T-helper 2 cell treated with Interferon-gamma antibody and Interleukin-4, amounts not matched to agents 5 μg/mL and 100 μg/mL, for 36 hours (primary cell): ENCODE measurements around the gene POU2AF1.

Experiments used
- DNase-seq: peaks from one replicate; pipeline ENCODE4 v3.0.0; 2021; ENCODE audit warnings: low spot score
- H3K27ac Mint-ChIP-seq: one replicate; pipeline ENCODE4 v1.8.0; 2021; ENCODE audit warnings: mild to moderate bottlenecking, mixed read lengths
- H3K27me3 Mint-ChIP-seq: one replicate; pipeline ENCODE4 v1.8.0; 2021; ENCODE audit warnings: low read depth, mixed read lengths
- H3K36me3 Mint-ChIP-seq: one replicate; pipeline ENCODE4 v1.8.0; 2021; ENCODE audit warnings: low read depth, mixed read lengths
- H3K4me1 Mint-ChIP-seq: one replicate; pipeline ENCODE4 v1.8.0; 2021; ENCODE audit warnings: low read depth, mixed read lengths
- H3K4me3 Mint-ChIP-seq: one replicate; pipeline ENCODE4 v1.8.0; 2022; ENCODE audit warnings: mild to moderate bottlenecking, moderate library complexity, mixed read lengths
- H3K9me3 Mint-ChIP-seq: one replicate; pipeline ENCODE4 v1.8.0; 2021; ENCODE audit warnings: mixed read lengths

Gene POU2AF1

GRCh38 chr11:111416231-111416960, 37.3 kb upstream of the POU2AF1 start:
- H3K27me3 Mint-ChIP-seq: no peaks in the 10 kb centered on the region
- no peak for DNase-seq
- no peaks in the 10 kb centered on the region for H3K36me3 Mint-ChIP-seq
- H3K27ac Mint-ChIP-seq: no peak overlapping the region
- H3K4me3 Mint-ChIP-seq: no peak overlapping the region
- peaks cover 40% of the 10 kb centered on the region for H3K4me1 Mint-ChIP-seq
- no peaks in the 10 kb centered on the region for H3K9me3 Mint-ChIP-seq

DNA sequence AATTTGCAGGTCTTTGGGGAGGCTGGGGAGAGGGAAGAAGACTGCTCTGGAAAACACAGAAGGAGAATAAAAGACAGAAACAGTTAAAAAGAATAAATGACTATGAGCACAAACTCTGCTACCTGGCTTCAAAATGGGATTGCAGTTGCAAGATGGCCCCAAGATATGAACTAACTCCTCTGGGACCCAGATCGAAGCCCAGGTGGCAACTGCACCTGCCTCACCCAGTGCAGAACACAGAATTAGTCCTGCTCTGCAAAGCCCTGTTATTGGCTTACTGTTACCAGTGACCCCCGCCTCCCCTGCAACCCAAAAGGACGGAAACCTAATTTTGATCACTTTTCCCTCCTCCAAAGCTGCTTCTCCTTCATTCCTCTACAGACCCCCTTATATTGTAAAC, 35.9 kb upstream of the POU2AF1 start:
- Mint-ChIP-seq H3K36me3 (no peaks in the 10 kb centered on the region), H3K4me3 (peak overlapping the region; percentile 58), H3K9me3 (no peaks in the 10 kb centered on the region), H3K4me1 (peaks cover 40% of the 10 kb centered on the region), H3K27ac (no peak overlapping the region), H3K27me3 (no peaks in the 10 kb centered on the region)
- no peak for DNase-seq

DNA sequence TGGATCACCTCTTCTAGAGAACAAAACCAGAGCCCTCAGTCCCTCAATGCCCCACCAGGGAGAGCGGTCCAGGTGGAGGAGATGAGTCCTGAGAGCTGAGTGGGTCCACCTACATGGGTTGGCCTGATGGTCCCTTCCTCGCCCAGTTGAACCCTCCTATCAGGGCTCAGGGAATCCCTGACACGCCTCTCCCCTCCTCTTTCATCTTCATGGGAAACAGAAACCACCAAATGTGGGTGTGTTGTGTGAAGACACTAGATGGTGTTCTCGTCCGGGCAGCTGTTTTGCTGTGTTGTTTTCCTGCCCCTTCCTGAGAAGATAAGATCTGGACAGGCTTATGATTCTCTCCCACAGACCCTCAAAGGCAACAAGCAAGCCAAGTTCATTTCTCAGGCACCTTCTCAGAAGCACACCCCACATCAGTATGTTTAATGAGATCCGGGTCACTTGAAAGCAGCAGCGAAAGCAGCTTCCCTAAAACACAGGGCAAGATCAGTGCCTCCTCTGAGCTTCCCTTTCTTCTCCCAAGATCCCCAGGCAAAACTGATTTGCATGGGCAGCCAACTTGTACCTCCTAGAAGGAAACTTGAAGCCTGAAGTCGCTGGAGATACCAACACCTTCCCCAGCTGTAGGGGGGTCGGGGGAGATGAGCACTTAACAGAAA, 35.3 kb upstream of the POU2AF1 start:
- Mint-ChIP-seq H3K36me3 (no peaks in the 10 kb centered on the region), H3K4me1 (peaks cover 41% of the 10 kb centered on the region), H3K4me3 (peak overlapping the region; percentile 58), H3K27me3 (no peaks in the 10 kb centered on the region), H3K9me3 (no peaks in the 10 kb centered on the region), H3K27ac (peak overlapping the region; percentile 7)
- DNase-seq: peak; percentile 33

DNA sequence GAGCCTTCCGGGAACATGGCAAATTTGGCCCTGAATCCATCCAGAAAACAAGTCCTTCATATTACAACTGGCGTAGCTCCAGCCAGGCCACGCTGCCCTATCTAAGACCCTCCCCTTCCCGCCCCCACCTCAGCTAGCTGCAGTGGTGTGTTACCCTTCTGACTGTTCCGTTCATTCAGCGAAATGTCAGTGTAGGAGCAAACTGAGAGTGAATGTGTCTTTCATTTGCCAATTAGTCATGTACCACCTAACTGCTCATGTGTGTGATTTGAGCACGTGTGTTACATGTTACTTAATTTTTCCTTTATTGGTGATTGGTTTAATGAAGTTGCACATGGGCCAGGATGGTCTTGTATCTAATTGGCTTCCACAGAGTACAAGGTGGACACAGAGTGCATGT, 34.8 kb upstream of the POU2AF1 start:
- Mint-ChIP-seq H3K9me3 (no peaks in the 10 kb centered on the region), H3K4me3 (no peak overlapping the region), H3K27me3 (no peaks in the 10 kb centered on the region), H3K27ac (no peak overlapping the region), H3K36me3 (no peaks in the 10 kb centered on the region), H3K4me1 (peaks cover 43% of the 10 kb centered on the region)
- DNase-seq: peak; percentile 36

DNA sequence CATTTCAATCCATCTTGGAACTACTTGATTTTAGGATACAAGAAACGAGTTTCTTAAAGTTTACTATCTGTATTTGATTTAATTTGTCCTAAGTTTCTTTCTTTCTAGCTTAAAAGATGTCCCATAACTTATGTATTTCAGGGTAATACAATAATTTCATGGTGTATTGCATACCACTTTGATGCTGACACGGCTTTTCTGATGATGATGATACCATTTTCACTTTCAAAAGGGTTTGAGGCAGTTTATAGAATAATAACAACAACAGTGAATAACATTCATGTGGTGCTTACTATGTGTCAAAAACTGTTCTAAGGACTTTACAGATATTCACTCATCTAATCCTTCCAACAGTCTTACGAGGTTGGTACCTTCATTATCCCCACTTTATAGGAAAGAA, 33.2 kb upstream of the POU2AF1 start:
- Mint-ChIP-seq H3K36me3 (no peaks in the 10 kb centered on the region), H3K4me3 (no peak overlapping the region), H3K4me1 (peaks cover 34% of the 10 kb centered on the region), H3K27me3 (no peaks in the 10 kb centered on the region), H3K27ac (no peak overlapping the region), H3K9me3 (no peaks in the 10 kb centered on the region)
- DNase-seq: no peak

GRCh38 chr11:111411456-111411855, 32.4 kb upstream of the POU2AF1 start:
- Mint-ChIP-seq H3K4me3 (no peak overlapping the region), H3K27me3 (no peaks in the 10 kb centered on the region), H3K36me3 (no peaks in the 10 kb centered on the region), H3K9me3 (no peaks in the 10 kb centered on the region), H3K4me1 (peaks cover 28% of the 10 kb centered on the region), H3K27ac (no peak overlapping the region)
- no peak for DNase-seq

DNA sequence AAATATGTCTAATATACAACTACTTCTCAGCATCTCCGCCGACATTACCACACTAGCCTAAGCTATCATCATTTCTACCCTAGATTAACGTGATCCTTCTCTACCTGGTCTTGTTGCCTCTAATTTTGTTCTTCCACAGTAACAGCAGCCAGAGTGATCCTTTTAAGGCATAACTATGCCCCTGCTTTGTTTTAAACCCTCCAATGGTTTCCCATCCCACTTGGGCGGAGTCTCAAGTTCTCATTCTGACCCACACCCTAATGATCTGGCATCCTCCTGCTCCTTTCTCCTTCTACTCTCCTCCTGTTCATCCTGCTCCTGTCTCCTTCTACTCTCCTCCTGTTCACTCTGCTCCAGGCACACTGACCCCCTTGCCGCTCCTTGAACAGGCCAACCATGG, 31.9 kb upstream of the POU2AF1 start:
- peaks cover 28% of the 10 kb centered on the region for H3K4me1 Mint-ChIP-seq
- no peak overlapping the region for H3K27ac Mint-ChIP-seq
- H3K27me3 Mint-ChIP-seq: no peaks in the 10 kb centered on the region
- no peak overlapping the region for H3K4me3 Mint-ChIP-seq
- no peak for DNase-seq
- H3K36me3 Mint-ChIP-seq: no peaks in the 10 kb centered on the region
- no peaks in the 10 kb centered on the region for H3K9me3 Mint-ChIP-seq

- H3K36me3 Mint-ChIP-seq: no peaks in the 10 kb centered on the region
- H3K4me3 Mint-ChIP-seq: no peak overlapping the region
- peaks cover 22% of the 10 kb centered on the region for H3K4me1 Mint-ChIP-seq
- no peak for DNase-seq
- no peaks in the 10 kb centered on the region for H3K27me3 Mint-ChIP-seq
- no peak overlapping the region for H3K27ac Mint-ChIP-seq
- H3K9me3 Mint-ChIP-seq: no peaks in the 10 kb centered on the region
Observed at GRCh38 chr11:111409915-111410314, 30.8 kb upstream of the POU2AF1 start.

GRCh38 chr11:111408789-111409727, 30.0 kb upstream of the POU2AF1 start:
- no peaks in the 10 kb centered on the region for H3K36me3 Mint-ChIP-seq
- DNase-seq: no peak
- H3K27ac Mint-ChIP-seq: no peak overlapping the region
- H3K4me3 Mint-ChIP-seq: no peak overlapping the region
- H3K27me3 Mint-ChIP-seq: no peaks in the 10 kb centered on the region
- peaks cover 2% of the 10 kb centered on the region for H3K9me3 Mint-ChIP-seq
- H3K4me1 Mint-ChIP-seq: peaks cover 14% of the 10 kb centered on the region

DNA sequence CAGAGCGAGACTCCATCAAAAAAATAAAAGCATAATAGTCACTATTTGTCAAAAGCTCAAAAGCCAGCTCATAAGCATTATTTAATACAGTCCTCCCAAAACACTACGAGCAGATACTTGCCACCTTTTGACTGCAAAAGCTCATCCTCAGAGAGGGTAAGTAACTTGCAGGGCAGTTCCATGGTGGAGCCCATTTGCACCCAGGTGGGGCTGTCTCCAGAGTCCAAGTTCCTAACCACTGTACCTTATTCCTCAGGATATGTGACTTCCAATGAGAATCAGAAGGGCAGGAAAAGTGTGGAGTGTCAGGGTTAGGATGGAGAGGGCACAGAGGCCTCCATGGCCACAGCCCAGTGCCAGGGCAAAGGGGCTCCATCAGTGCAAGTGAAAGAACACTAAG, 28.6 kb upstream of the POU2AF1 start:
- Mint-ChIP-seq H3K9me3 (peaks cover 14% of the 10 kb centered on the region), H3K27ac (no peak overlapping the region), H3K4me1 (peaks cover 9% of the 10 kb centered on the region), H3K36me3 (no peaks in the 10 kb centered on the region), H3K4me3 (no peak overlapping the region), H3K27me3 (no peaks in the 10 kb centered on the region)
- no peak for DNase-seq

- H3K4me1 Mint-ChIP-seq: peaks cover 4% of the 10 kb centered on the region
- no peak overlapping the region for H3K27ac Mint-ChIP-seq
- H3K9me3 Mint-ChIP-seq: peaks cover 14% of the 10 kb centered on the region
- H3K36me3 Mint-ChIP-seq: no peaks in the 10 kb centered on the region
- H3K4me3 Mint-ChIP-seq: no peak overlapping the region
- no peaks in the 10 kb centered on the region for H3K27me3 Mint-ChIP-seq
- DNase-seq: no peak
Observed at GRCh38 chr11:111406589-111406988, 27.5 kb upstream of the POU2AF1 start.

DNA sequence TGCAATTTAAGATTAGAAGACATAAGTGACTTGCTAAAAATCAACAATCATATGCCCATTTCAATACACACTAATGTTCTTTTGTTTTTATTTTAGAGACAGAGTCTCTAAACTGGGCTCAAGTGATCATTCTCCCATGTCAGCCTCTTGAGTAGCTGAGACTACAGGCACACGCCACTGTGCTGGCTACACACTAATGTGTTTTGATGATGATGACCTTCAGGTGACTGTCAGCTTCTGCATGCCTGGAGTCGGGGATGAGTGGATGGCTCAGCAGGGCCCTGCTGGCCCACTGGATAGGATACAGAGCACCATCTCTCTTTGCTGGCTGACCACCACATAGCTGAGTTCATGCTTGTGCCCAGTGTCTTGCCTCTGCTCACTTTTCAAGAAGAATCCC, 27.0 kb upstream of the POU2AF1 start:
- no peaks in the 10 kb centered on the region for H3K36me3 Mint-ChIP-seq
- H3K4me1 Mint-ChIP-seq: peaks cover 4% of the 10 kb centered on the region
- no peak overlapping the region for H3K4me3 Mint-ChIP-seq
- no peaks in the 10 kb centered on the region for H3K27me3 Mint-ChIP-seq
- H3K9me3 Mint-ChIP-seq: peaks cover 14% of the 10 kb centered on the region
- DNase-seq: no peak
- no peak overlapping the region for H3K27ac Mint-ChIP-seq

DNA sequence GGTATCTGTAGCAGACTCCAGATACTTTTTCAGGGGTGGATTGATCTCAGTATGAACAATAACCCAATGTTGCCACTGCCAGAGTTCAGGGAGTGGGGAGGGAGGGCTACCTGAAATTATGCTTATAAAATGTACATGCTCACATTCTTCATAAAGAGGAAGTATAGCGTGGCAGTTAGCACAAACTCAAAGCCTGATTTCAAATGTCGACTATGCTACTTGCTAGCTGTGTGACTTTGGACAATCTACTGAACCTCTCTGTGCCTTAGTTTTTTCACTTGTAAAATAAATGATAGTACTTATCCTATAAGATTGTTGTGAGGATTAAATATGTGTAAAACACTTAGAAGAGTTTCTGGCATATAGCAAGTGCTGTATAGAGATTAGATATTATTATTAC, 26.5 kb upstream of the POU2AF1 start:
- peaks cover 4% of the 10 kb centered on the region for H3K4me1 Mint-ChIP-seq
- no peak for DNase-seq
- peaks cover 14% of the 10 kb centered on the region for H3K9me3 Mint-ChIP-seq
- H3K36me3 Mint-ChIP-seq: no peaks in the 10 kb centered on the region
- no peak overlapping the region for H3K4me3 Mint-ChIP-seq
- H3K27ac Mint-ChIP-seq: no peak overlapping the region
- H3K27me3 Mint-ChIP-seq: no peaks in the 10 kb centered on the region
